ENCODE measurements around the gene CMTM4. TPM values are rescaled to one million over a fixed set of nuclear protein-coding genes. Genes with fewer than 3 reads are reported as not detected.

CMTM4 gene
- polyA plus RNA-seq, 1 of the 3 experiments (the other 2 are of a cell fraction), result 21.7 TPM

- no peak for TF ChIP-seq EZH2phosphoT487 (IDR thresholded peaks at IDR 0.05; ENCODE audit: borderline replicate concordance, low read depth)
- no peak for TF ChIP-seq GATA2 (CRISPR knock-in tag; IDR thresholded peaks at IDR 0.05)
Observed at GRCh38 chr16:66592814-66593213, 103.7 kb downstream of the CMTM4 start (continued).

DNA sequence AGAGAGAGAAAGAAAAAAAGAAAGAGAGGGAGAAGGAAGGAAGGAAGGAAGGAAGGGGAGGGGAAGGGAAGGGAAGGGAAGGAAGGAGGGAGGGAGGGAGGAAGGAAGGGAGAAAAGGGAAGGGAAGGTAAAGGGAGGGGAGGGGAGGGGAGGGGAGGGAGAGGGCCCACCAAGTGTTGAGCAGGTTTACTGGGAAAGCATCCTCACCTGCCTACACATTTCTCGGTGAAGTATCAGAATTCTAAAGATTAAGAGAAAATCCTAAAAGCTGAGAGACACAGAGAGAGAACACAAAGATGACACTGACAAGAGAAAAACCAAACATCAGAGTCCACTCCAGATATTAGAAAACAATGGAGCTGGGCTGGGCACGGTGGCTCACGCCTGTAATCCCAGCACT is 104.3 kb downstream of the CMTM4 start:
- Histone ChIP-seq H3K79me2 (ENCODE audit: insufficient read depth) (no peaks in the 10 kb centered on the region), H3K9me2 (no peaks in the 10 kb centered on the region), H3K27me3 (ENCODE audit: insufficient read depth) (no peaks in the 10 kb centered on the region), H3F3A (replicated peaks; ENCODE audit: insufficient read depth) (no peaks in the 10 kb centered on the region), H3K4me3 (ENCODE audit: low read depth in 2 of 2, low read length in 1 of 2) (no peak overlapping the region), H3K4me2 (no peak overlapping the region), H3K9me3 (no peaks in the 10 kb centered on the region), H3K4me1 (ENCODE audit: control insufficient read depth in 1 of 2, insufficient read depth in 2 of 2, low read depth in 1 of 2, low read length in 1 of 2) (no peaks in the 10 kb centered on the region), H3K36me3 (replicated peaks in 1 of 2; ENCODE audit: control insufficient read depth in 1 of 2, insufficient read depth in 2 of 2, low read length in 1 of 2) (no peaks in the 10 kb centered on the region), H4K20me1 (ENCODE audit: insufficient read depth) (no peaks in the 10 kb centered on the region), H3K9ac (no peak overlapping the region), H3K27ac (ENCODE audit: low read depth in 2 of 2, low read length in 1 of 2) (no peak overlapping the region), H2AFZ (ENCODE audit: low read depth) (no peak overlapping the region)
- CTCF ChIA-PET, result no interaction called here
- WGBS (ENCODE audit: low lambda C conversion rate), result 81% methylated on average over 3 of the region's 3 CpGs
- no peak for DNase-seq
- POLR2A ChIA-PET, result no interaction called here
- TF ChIP-seq ZBTB33 (IDR thresholded peaks at IDR 0.05; ENCODE audit: borderline replicate concordance, low read depth) (no peak), TAF1 (IDR thresholded peaks at IDR 0.05; ENCODE audit: borderline replicate concordance, low read depth, low read length) (no peak)
- TF ChIP-seq, protein P1, sequence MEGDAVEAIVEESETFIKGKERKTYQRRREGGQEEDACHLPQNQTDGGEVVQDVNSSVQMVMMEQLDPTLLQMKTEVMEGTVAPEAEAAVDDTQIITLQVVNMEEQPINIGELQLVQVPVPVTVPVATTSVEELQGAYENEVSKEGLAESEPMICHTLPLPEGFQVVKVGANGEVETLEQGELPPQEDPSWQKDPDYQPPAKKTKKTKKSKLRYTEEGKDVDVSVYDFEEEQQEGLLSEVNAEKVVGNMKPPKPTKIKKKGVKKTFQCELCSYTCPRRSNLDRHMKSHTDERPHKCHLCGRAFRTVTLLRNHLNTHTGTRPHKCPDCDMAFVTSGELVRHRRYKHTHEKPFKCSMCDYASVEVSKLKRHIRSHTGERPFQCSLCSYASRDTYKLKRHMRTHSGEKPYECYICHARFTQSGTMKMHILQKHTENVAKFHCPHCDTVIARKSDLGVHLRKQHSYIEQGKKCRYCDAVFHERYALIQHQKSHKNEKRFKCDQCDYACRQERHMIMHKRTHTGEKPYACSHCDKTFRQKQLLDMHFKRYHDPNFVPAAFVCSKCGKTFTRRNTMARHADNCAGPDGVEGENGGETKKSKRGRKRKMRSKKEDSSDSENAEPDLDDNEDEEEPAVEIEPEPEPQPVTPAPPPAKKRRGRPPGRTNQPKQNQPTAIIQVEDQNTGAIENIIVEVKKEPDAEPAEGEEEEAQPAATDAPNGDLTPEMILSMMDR (IDR thresholded peaks at IDR 0.05), result no peak

GRCh38 chr16:66591018-66591417 is 105.5 kb downstream of the CMTM4 start:
- DNase-seq, result no peak
- TF ChIP-seq NFIC (IDR thresholded peaks at IDR 0.05; ENCODE audit: borderline replicate concordance) (no peak), RFX5 (IDR thresholded peaks at IDR 0.05; ENCODE audit: low read length) (no peak), SIN3A (IDR thresholded peaks at IDR 0.05; ENCODE audit: borderline replicate concordance, low read depth, low read length) (no peak), TAF1 (IDR thresholded peaks at IDR 0.05; ENCODE audit: borderline replicate concordance, low read depth, low read length) (no peak)
- no peaks in the 10 kb centered on the region for H3K4me1 ChIP-seq (ENCODE audit: control insufficient read depth in 1 of 2, insufficient read depth in 2 of 2, low read depth in 1 of 2, low read length in 1 of 2)
- no peak overlapping the region for H3K9ac ChIP-seq
- 83% methylated on average over 4 of the region's 4 CpGs for WGBS (ENCODE audit: low lambda C conversion rate)
- no peaks in the 10 kb centered on the region for H3K79me2 ChIP-seq (ENCODE audit: insufficient read depth)
- POLR2A ChIA-PET, result no interaction called here
- no peak overlapping the region for H3K4me2 ChIP-seq
- no peaks in the 10 kb centered on the region for H3K36me3 ChIP-seq (replicated peaks in 1 of 2; ENCODE audit: control insufficient read depth in 1 of 2, insufficient read depth in 2 of 2, low read length in 1 of 2)
- no peak overlapping the region for H2AFZ ChIP-seq (ENCODE audit: low read depth)
- no peaks in the 10 kb centered on the region for H3F3A ChIP-seq (replicated peaks; ENCODE audit: insufficient read depth)
- H3K27ac ChIP-seq (ENCODE audit: low read depth in 2 of 2, low read length in 1 of 2), result no peak overlapping the region
- no peaks in the 10 kb centered on the region for H3K9me2 ChIP-seq
- no peaks in the 10 kb centered on the region for H3K27me3 ChIP-seq (ENCODE audit: insufficient read depth)
- CTCF ChIA-PET, result interaction anchor here (2.7 kb wide), 1 partner anchor 185 kb away, joined by 15 read pairs; no protein-coding TSS in a partner anchor
- H3K4me3 ChIP-seq (ENCODE audit: low read depth in 2 of 2, low read length in 1 of 2), result no peak overlapping the region
- no peaks in the 10 kb centered on the region for H4K20me1 ChIP-seq (ENCODE audit: insufficient read depth)
- no peaks in the 10 kb centered on the region for H3K9me3 ChIP-seq
